ENCODE results near the gene MNAT1. TPM values are rescaled to one million over a fixed set of nuclear protein-coding genes. Genes with fewer than 3 reads are reported as not detected.

The MNAT1 gene
- polyA plus RNA-seq (2012; ENCODE audit: low read depth, missing spikeins): 31.9 TPM

DNA sequence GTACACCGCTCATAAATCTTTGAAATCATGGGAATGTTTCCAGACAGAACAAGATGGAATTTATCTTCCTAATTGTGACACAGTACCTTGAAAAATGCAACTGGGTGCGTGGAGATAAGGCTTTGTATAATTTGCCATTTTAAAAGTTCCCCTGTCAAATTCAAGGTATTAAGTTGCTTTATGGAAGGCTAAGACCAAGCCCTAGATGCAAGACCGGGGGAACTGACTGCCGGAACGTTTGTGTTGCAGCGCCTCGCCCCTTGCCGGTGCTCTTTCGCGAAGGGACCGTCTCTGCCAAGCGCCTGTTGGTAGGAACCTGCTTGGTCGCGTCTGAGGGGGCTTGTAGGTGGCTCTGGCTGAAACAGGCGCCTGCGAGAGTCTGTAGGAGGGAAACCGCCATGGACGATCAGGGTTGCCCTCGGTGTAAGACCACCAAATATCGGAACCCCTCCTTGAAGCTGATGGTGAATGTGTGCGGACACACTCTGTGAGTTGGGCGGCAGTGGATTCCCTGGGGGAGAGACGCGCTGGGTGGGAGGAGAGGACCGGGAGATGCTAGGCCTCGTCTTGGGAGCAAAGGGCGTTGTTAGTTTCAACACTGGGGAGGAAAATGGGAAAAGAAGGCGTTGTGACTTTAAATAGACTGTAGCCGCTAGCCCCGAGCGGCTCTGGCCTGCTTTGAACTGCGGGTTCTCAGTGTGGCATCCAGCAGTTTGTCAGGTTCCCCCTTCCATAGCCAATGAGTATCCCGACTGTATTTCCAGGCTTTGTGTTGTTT, at the start of gene MNAT1:
MNAT1 (plus strand) TSS at position 297 of the 778 bp plus-strand sequence; CDS start at position 399, 102 bp downstream.
- FAIRE-seq: peak; percentile 59
- TF ChIP-seq POLR2A (IDR thresholded peaks at IDR 0.05; ENCODE audit: low read depth, low read length): peak; percentile 88
- TF ChIP-seq SPI1 (IDR thresholded peaks at IDR 0.05; ENCODE audit: low read depth, low read length): 0 out of 2 replicates have a peak, but pooled peaks have one; percentile 13
- no peak for TF ChIP-seq PAX5 (IDR thresholded peaks at IDR 0.05; ENCODE audit: insufficient read depth, low read length, severe bottlenecking)
- peak; percentile 87; the same call in 1 of the 2 replicates for TF ChIP-seq POU2F2 (IDR thresholded peaks at IDR 0.05; ENCODE audit: low read depth, low read length)
- peak; percentile 99 for TF ChIP-seq TAF1 (IDR thresholded peaks at IDR 0.05; ENCODE audit: low read depth, low read length)
- peak; percentile 86 for TF ChIP-seq POLR2AphosphoS5 (IDR thresholded peaks at IDR 0.05; ENCODE audit: low read depth, low read length)
- DNase-seq (ENCODE audit: insufficient read length, low spot score): no peak

DNA sequence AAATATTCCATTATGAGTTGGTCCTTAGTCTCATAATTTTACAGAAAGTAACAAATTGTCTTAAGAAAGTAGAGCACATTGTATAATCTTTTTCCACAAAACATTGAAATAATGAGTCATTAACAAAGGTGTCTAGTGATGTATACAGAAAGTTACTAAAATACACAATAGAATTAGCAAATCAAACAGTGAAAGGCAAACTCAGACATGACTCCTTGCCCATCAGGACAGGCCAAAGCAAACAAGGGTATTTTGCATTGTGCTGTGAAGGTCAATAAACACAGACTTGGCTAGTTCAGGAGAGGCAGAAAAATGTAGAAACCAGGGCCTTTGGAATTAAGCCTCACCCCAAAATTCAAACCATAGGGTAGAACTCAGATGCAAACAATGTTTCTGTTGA, 47.7 kb upstream of the MNAT1 start:
- DNase-seq (ENCODE audit: insufficient read length, low spot score): no peak
- no peak for TF ChIP-seq PAX5 (IDR thresholded peaks at IDR 0.05; ENCODE audit: insufficient read depth, low read length, severe bottlenecking)
- no peak for FAIRE-seq

DNA sequence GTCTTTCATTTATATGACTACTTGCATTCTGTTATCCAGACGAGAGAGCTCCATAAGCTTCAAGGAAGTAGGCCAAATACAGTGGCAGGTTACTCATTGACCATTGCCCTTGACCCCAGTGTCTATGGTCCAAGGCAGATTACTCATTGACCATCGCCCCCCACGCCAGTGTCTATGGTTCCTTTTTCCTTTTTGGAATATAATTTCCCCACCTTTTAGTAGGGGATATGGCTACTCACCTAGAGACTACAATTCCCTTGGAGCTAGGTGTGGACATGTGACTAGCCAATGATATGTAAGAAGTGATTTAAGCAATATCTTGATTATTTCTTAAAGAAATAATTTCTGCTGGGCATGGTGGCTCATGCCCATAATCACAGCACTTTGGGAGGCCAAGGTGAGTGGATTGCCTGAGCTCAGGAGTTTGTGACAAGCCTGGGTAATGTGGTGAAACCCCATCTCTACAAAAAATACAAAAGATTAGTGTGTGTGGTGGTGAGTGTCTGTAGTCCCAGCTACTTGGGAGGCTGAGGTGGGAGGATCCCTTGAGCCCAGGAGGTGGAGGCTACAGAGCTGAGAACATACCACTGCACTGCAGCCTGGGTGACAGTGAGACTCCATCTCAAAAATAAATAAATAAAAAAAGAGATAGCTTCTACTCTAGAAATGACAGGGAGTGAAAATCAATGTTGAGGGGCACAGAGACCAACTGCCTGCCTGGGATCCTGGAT, 43.0 kb upstream of the MNAT1 start:
- no peak for TF ChIP-seq POLR2A (IDR thresholded peaks at IDR 0.05; ENCODE audit: low read depth, low read length)
- no peak for TF ChIP-seq PAX5 (IDR thresholded peaks at IDR 0.05; ENCODE audit: insufficient read depth, low read length, severe bottlenecking)
- TF ChIP-seq POLR2AphosphoS5 (IDR thresholded peaks at IDR 0.05; ENCODE audit: low read depth, low read length): no peak
- TF ChIP-seq SPI1 (IDR thresholded peaks at IDR 0.05; ENCODE audit: low read depth, low read length): no peak
- no peak for TF ChIP-seq POU2F2 (IDR thresholded peaks at IDR 0.05; ENCODE audit: low read depth, low read length)
- no peak for TF ChIP-seq TAF1 (IDR thresholded peaks at IDR 0.05; ENCODE audit: low read depth, low read length)
- no peak for DNase-seq (ENCODE audit: insufficient read length, low spot score)
- FAIRE-seq: no peak

DNA sequence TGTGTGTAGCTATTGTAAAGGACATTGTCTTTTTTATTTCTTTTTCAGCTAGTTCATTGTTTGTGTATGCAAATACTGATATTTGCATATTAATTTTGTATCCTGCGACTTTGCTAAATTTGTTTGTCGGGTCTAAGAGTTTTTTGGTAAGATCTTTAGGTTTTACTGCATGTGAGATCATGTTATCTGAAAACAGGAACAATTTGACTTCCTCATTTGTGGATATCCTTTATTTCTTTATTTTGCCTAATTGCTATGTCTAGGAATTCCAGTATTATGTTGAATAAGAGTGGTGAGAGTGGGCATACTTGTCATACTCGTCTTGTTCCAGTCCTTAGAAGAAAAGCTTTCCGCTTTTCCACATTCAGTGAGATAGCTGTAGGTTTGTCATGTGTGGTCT, 39.2 kb upstream of the MNAT1 start:
- FAIRE-seq: no peak
- TF ChIP-seq PAX5 (IDR thresholded peaks at IDR 0.05; ENCODE audit: insufficient read depth, low read length, severe bottlenecking) (no peak), SPI1 (IDR thresholded peaks at IDR 0.05; ENCODE audit: low read depth, low read length) (no peak; the same call in 1 of the 2 replicates), TAF1 (IDR thresholded peaks at IDR 0.05; ENCODE audit: low read depth, low read length) (no peak), POU2F2 (IDR thresholded peaks at IDR 0.05; ENCODE audit: low read depth, low read length) (no peak)
- DNase-seq (ENCODE audit: insufficient read length, low spot score): no peak

DNA sequence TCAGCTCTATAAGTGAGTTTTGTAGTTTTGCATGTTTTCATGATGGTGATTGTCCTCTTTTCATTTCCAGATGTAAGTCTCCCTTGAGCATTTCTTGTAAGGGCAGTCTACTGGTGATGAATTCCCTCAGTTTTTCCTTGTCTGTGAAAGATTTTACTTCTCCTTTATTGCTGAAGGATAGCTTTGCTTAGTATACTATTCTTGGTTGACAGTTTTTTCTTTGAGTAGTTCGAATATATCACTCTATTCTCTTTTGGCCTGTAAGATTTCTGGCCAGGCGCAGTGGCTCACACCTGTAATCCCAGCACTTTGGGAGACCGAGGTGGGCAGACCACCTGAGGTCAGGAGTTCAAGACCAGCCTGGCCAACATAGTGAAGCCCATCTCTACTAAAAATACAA, 34.0 kb upstream of the MNAT1 start:
- TF ChIP-seq POU2F2 (IDR thresholded peaks at IDR 0.05; ENCODE audit: low read depth, low read length) (no peak), TAF1 (IDR thresholded peaks at IDR 0.05; ENCODE audit: low read depth, low read length) (no peak), SPI1 (IDR thresholded peaks at IDR 0.05; ENCODE audit: low read depth, low read length) (no peak), POLR2A (IDR thresholded peaks at IDR 0.05; ENCODE audit: low read depth, low read length) (no peak), POLR2AphosphoS5 (IDR thresholded peaks at IDR 0.05; ENCODE audit: low read depth, low read length) (no peak), PAX5 (IDR thresholded peaks at IDR 0.05; ENCODE audit: insufficient read depth, low read length, severe bottlenecking) (no peak)
- no peak for DNase-seq (ENCODE audit: insufficient read length, low spot score)
- no peak for FAIRE-seq

DNA sequence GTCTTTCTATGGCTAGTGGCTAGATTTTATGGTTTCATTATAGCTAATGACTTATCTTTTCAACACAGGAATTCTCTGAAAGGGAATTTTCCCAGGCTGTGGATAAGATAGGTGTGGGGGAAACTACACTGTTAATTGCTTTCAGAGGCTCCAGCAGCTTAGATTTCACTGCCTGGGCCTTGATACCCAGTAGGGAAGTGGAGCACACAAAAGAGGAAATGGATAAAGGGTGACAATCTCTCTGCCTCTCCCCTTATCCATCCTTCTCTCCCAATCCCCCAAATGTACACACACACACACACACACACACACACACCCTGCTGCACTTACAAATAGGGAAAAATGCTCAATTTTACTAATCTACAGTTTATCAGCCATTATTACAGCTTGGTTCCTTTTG, 29.5 kb upstream of the MNAT1 start:
- no peak for TF ChIP-seq POU2F2 (IDR thresholded peaks at IDR 0.05; ENCODE audit: low read depth, low read length)
- TF ChIP-seq SPI1 (IDR thresholded peaks at IDR 0.05; ENCODE audit: low read depth, low read length): peak; percentile 27; the same call in 1 of the 2 replicates
- no peak for TF ChIP-seq POLR2AphosphoS5 (IDR thresholded peaks at IDR 0.05; ENCODE audit: low read depth, low read length)
- TF ChIP-seq PAX5 (IDR thresholded peaks at IDR 0.05; ENCODE audit: insufficient read depth, low read length, severe bottlenecking): no peak
- no peak for TF ChIP-seq POLR2A (IDR thresholded peaks at IDR 0.05; ENCODE audit: low read depth, low read length)
- no peak for TF ChIP-seq TAF1 (IDR thresholded peaks at IDR 0.05; ENCODE audit: low read depth, low read length)
- DNase-seq (ENCODE audit: insufficient read length, low spot score) (no peak), FAIRE-seq (no peak)

DNA sequence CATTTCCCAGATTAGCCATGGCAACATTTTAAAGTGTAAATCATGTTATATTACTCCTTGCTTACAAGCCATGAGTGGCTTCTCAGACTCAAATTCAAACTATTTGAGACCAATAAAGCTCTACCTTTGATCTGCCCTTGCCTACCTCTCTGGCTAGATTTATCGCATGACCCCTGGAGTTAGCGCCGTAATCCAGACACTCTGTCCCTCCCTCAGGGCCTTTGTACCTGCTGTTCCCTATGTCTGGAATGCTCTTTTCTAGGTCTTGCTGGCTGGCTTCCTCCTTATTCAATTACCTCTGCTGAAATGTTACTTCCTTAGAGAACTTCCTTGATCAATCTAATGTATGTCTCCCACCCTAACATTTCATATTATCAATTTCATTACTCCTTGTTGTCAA, 26.7 kb upstream of the MNAT1 start:
- DNase-seq (ENCODE audit: insufficient read length, low spot score) (no peak), FAIRE-seq (no peak)
- TF ChIP-seq PAX5 (IDR thresholded peaks at IDR 0.05; ENCODE audit: insufficient read depth, low read length, severe bottlenecking): no peak
- TF ChIP-seq POLR2AphosphoS5 (IDR thresholded peaks at IDR 0.05; ENCODE audit: low read depth, low read length): no peak
- TF ChIP-seq POLR2A (IDR thresholded peaks at IDR 0.05; ENCODE audit: low read depth, low read length): no peak
- TF ChIP-seq POU2F2 (IDR thresholded peaks at IDR 0.05; ENCODE audit: low read depth, low read length): no peak
- TF ChIP-seq TAF1 (IDR thresholded peaks at IDR 0.05; ENCODE audit: low read depth, low read length): no peak
- no peak for TF ChIP-seq SPI1 (IDR thresholded peaks at IDR 0.05; ENCODE audit: low read depth, low read length)

DNA sequence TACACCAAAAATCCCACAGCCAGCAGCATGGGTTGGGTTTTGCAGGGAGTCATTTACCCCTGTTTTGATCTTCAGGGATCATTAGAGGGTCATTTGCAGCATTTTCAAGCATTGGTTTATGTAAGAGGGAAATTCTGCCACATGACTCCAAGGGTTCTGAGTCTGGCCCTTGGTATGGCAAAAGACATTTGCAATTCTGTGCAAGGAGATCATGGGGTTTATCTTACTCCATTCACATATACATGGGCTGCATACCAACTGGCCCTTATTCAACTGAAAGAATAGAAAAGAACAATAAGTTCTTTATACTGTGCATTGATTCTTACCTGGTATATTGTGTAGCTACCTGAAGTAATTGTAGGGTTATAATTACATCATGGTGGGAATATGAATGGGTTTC, 24.1 kb upstream of the MNAT1 start:
- no peak for DNase-seq (ENCODE audit: insufficient read length, low spot score)
- TF ChIP-seq TAF1 (IDR thresholded peaks at IDR 0.05; ENCODE audit: low read depth, low read length) (no peak), POU2F2 (IDR thresholded peaks at IDR 0.05; ENCODE audit: low read depth, low read length) (no peak), POLR2AphosphoS5 (IDR thresholded peaks at IDR 0.05; ENCODE audit: low read depth, low read length) (no peak), POLR2A (IDR thresholded peaks at IDR 0.05; ENCODE audit: low read depth, low read length) (no peak), SPI1 (IDR thresholded peaks at IDR 0.05; ENCODE audit: low read depth, low read length) (no peak), PAX5 (IDR thresholded peaks at IDR 0.05; ENCODE audit: insufficient read depth, low read length, severe bottlenecking) (no peak)
- FAIRE-seq: no peak

DNA sequence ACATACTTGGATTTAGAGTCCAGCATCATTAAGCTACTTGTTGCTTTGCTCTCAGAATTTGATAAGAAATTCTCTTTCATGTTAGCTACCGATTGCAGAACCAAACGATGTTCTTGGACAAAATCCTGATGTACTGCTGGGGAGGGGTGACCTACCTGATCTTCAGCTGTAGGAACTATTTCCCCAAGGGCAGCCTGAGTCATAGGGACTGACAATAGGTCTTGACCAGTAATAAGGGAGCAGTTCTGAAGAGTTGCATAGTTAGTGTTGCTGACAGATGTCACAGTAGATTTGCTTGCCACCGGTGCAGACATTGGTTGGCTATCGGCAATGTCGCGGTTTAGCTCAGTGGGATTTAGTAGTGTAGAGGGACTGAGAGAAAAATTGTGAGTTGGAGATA, 21.0 kb upstream of the MNAT1 start:
- FAIRE-seq (no peak), DNase-seq (ENCODE audit: insufficient read length, low spot score) (no peak)
- TF ChIP-seq POU2F2 (IDR thresholded peaks at IDR 0.05; ENCODE audit: low read depth, low read length): no peak
- TF ChIP-seq TAF1 (IDR thresholded peaks at IDR 0.05; ENCODE audit: low read depth, low read length): no peak
- TF ChIP-seq POLR2A (IDR thresholded peaks at IDR 0.05; ENCODE audit: low read depth, low read length): no peak
- no peak for TF ChIP-seq SPI1 (IDR thresholded peaks at IDR 0.05; ENCODE audit: low read depth, low read length)
- no peak for TF ChIP-seq PAX5 (IDR thresholded peaks at IDR 0.05; ENCODE audit: insufficient read depth, low read length, severe bottlenecking)
- no peak for TF ChIP-seq POLR2AphosphoS5 (IDR thresholded peaks at IDR 0.05; ENCODE audit: low read depth, low read length)

All from GM12891 (cell line).